A549 (cell line): ENCODE measurements around the gene MOXD1. TPM values are rescaled to one million over a fixed set of nuclear protein-coding genes. Genes with fewer than 3 reads are reported as not detected.

Experiments
- ATAC-seq, 2 experiments: fragments of 200-7000 bp in 1 of 2; fragments of >200 bp in 1 of 2; cut with Nextera tagmentation in 1 of 2; cut with Tn5 transposase in 1 of 2; 3 replicates each; pipeline versions ENCODE4 v1.8.0 to v1.9.1; 2018 to 2020; ENCODE audit warnings: mild to moderate bottlenecking in 1 of 2, moderate library complexity in 1 of 2
- CTCF ChIA-PET: fragments of 300-600 bp; sonication (Branson Sonifier 250); formaldehyde crosslinking; extraction: SDS; loops from one replicate; lab custom pipeline; 2021; ENCODE audit warnings: antibody characterized with exemption, inconsistent platforms; lab: Yijun Ruan, JAX
- POLR2A ChIA-PET: fragments of 350-600 bp; formaldehyde crosslinking; extraction: SDS; loops from one replicate; lab custom pipeline; 2021; ENCODE audit warnings: antibody characterized with exemption, inconsistent platforms; lab: Yijun Ruan, JAX
- DNase-seq, 2 experiments: peaks; one replicate each; pipeline versions ENCODE4 v3.0.0 to v3.0.0-alpha.2; 2011 to 2016; ENCODE audit warnings: low read depth in 1 of 2, low spot score in 1 of 2
- FAIRE-seq: peaks from 2 replicates; lab custom pipeline; 2011; peaks lifted over from hg19 to GRCh38; lab: Jason Lieb, UNC
- H3K27ac ChIP-seq, 2 experiments: fragments of >200 bp; sonication (Bioruptor Twin); formaldehyde crosslinking; 3 replicates each; pipeline ENCODE4 v1.5.1; 2016 to 2017
- H3K4me1 ChIP-seq: fragments of >200 bp; sonication (Bioruptor Twin); formaldehyde crosslinking; 3 replicates; pipeline ENCODE4 v1.6.1; 2016
- H3K4me2 ChIP-seq: fragments of >200 bp; sonication (Bioruptor Twin); formaldehyde crosslinking; 3 replicates; pipeline ENCODE4 v1.6.1; 2016
- H3K4me3 ChIP-seq: fragments of >200 bp; sonication (Bioruptor Twin); formaldehyde crosslinking; 3 replicates; pipeline ENCODE4 v1.5.1; 2016
- H3K9me3 ChIP-seq: fragments of >200 bp; sonication (Bioruptor Twin); formaldehyde crosslinking; 3 replicates; pipeline ENCODE4 v1.6.1; 2016
- BCL3 ChIP-seq: fragments of >200 bp; sonication (Bioruptor Twin); formaldehyde crosslinking; IDR thresholded peaks from 3 replicates; pipeline ENCODE4 v1.6.1; 2016
- BHLHE40 ChIP-seq: IDR thresholded peaks from 2 replicates; pipeline ENCODE4 v1.6.1; 2012; ENCODE audit warnings: low read depth, low read length, inconsistent platforms
- CBX2 ChIP-seq: fragments of 200-600 bp; sonication (generic); IDR thresholded peaks from 2 replicates; pipeline ENCODE4 v1.6.1; 2016; ENCODE audit warnings: low read depth, mild to moderate bottlenecking, borderline replicate concordance
- CHD2 ChIP-seq: fragments of 150-350 bp; IDR thresholded peaks from 2 replicates; pipeline ENCODE4 v1.6.1; 2014; ENCODE audit warnings: low read length; ENCODE audit not compliant: partially characterized antibody
- ELK1 ChIP-seq: fragments of 150-350 bp; IDR thresholded peaks from 2 replicates; pipeline ENCODE4 v1.6.1; 2014; ENCODE audit warnings: low read depth, mild to moderate bottlenecking, low read length
- EP300 ChIP-seq, 2 experiments: fragments of >200 bp; sonication (Bioruptor Twin); formaldehyde crosslinking; IDR thresholded peaks; 2 replicates in 1 of 2; 3 replicates in 1 of 2; pipeline ENCODE4 v1.6.1; 2016 to 2017
- ESRRA ChIP-seq: fragments of 150-350 bp; IDR thresholded peaks from 2 replicates; pipeline ENCODE4 v1.6.1; 2014; ENCODE audit warnings: mild to moderate bottlenecking, low read length, borderline replicate concordance
- GATA3 ChIP-seq: IDR thresholded peaks from 2 replicates; pipeline ENCODE4 v1.6.1; 2012; ENCODE audit warnings: borderline replicate concordance
- HDAC2 ChIP-seq: fragments of 200-600 bp; sonication (generic); IDR thresholded peaks from 2 replicates; pipeline ENCODE4 v1.6.1; 2016
- HEYL ChIP-seq: fragments of 250-450 bp; sonication (Bioruptor Pico); IDR thresholded peaks from 2 replicates; pipeline ENCODE4 v1.8.0; 2021; ENCODE audit warnings: mild to moderate bottlenecking, moderate library complexity
- HMGXB4 ChIP-seq: fragments of 250-450 bp; sonication (Bioruptor Pico); IDR thresholded peaks from 2 replicates; pipeline ENCODE4 v1.5.0; 2021; ENCODE audit warnings: mild to moderate bottlenecking, moderate library complexity, borderline replicate concordance
- HOXA7 ChIP-seq: fragments of 250-450 bp; sonication (Bioruptor Pico); IDR thresholded peaks from 2 replicates; pipeline ENCODE4 v1.5.0; 2020; ENCODE audit warnings: mild to moderate bottlenecking, moderate library complexity
- HOXB13 ChIP-seq: fragments of 250-450 bp; sonication (Bioruptor Pico); IDR thresholded peaks from 2 replicates; pipeline ENCODE4 v1.5.0; 2020; ENCODE audit warnings: low read depth, mild to moderate bottlenecking, moderate library complexity
- HOXB5 ChIP-seq: fragments of 250-450 bp; sonication (Bioruptor Pico); IDR thresholded peaks from 2 replicates; pipeline ENCODE4 v1.5.0; 2020; ENCODE audit warnings: mild to moderate bottlenecking, moderate library complexity
- JUN ChIP-seq, 2 experiments: fragments of >200 bp; sonication (Bioruptor Twin); formaldehyde crosslinking; IDR thresholded peaks; 2 replicates in 1 of 2; 3 replicates in 1 of 2; pipeline ENCODE4 v1.6.1; 2016 to 2017
- MAFK ChIP-seq: fragments of 450-650 bp; IDR thresholded peaks from 2 replicates; pipeline ENCODE4 v1.6.1; 2014; ENCODE audit not compliant: partially characterized antibody
- PBX3 ChIP-seq: IDR thresholded peaks from 2 replicates; pipeline ENCODE4 v1.6.1; 2012
- POLR2A ChIP-seq: IDR thresholded peaks from 2 replicates; pipeline ENCODE4 v1.6.1; 2012; ENCODE audit warnings: mild to moderate bottlenecking, low read length
- POLR2AphosphoS2 ChIP-seq: conservative IDR thresholded peaks from 2 replicates; pipeline ENCODE4 v1.6.1; 2012; ENCODE audit warnings: low read length, improper control_type of control experiment, inconsistent platforms
- RARB ChIP-seq: fragments of 250-450 bp; sonication (Bioruptor Pico); IDR thresholded peaks from 2 replicates; pipeline ENCODE4 v1.8.0; 2021; ENCODE audit warnings: mild to moderate bottlenecking, moderate library complexity
- RCOR1 ChIP-seq: fragments of 150-350 bp; IDR thresholded peaks from 2 replicates; pipeline ENCODE4 v1.6.1; 2014; ENCODE audit warnings: antibody characterized with exemption, low read length, low read depth
- SMC3 ChIP-seq: fragments of >200 bp; sonication (Bioruptor Twin); formaldehyde crosslinking; IDR thresholded peaks from 3 replicates; pipeline ENCODE4 v1.6.1; 2018; ENCODE audit warnings: inconsistent platforms
- SREBF2 ChIP-seq: fragments of 450-650 bp; IDR thresholded peaks from 2 replicates; pipeline ENCODE4 v1.6.1; 2014; ENCODE audit warnings: mild to moderate bottlenecking, moderate library complexity
- TFCP2L1 ChIP-seq: fragments of 250-450 bp; sonication (Bioruptor Pico); IDR thresholded peaks from 2 replicates; pipeline ENCODE4 v1.5.0; 2021; ENCODE audit warnings: mild to moderate bottlenecking
- TP53 ChIP-seq: fragments of 250-450 bp; sonication (Bioruptor Pico); IDR thresholded peaks from 2 replicates; pipeline ENCODE4 v1.5.0; 2021; ENCODE audit warnings: mild to moderate bottlenecking, moderate library complexity
- WGBS: methylation state at CpG from one replicate; pipeline ENCODE4 v1.1.6; 2017; ENCODE audit errors: missing lambda C conversion rate; 5-methylcytosine and 5-hydroxymethylcytosine counted together
- polyA plus RNA-seq, 4 experiments: library from polyadenylated mRNA; depleted of rRNA in 3 of 4; stranded (reverse); fragments of >200 nt; fragmentation: RNase III in 1 of 4; extraction: RNeasy Plus Mini Kit Qiagen cat#74134 plus additional on column Dnase treatment in 1 of 4; gene quantifications; 2 replicates in 3 of 4; 3 replicates in 1 of 4; pipeline ENCODE4 v1.2.3, GENCODE V29; 2011 to 2017

MOXD1 gene
- polyA plus RNA-seq, 2 of the 4 experiments (the other 2 are of a cell fraction): 1.4 to 2.4 TPM

- FAIRE-seq: no peak
Measured at GRCh38 chr6:132414761-132415160, 13.5 kb upstream of the MOXD1 start.

GRCh38 chr6:132414322-132414721 lies 13.0 kb upstream of the MOXD1 start:
- Histone ChIP-seq H3K27ac (no peak overlapping the region), H3K4me2 (no peak overlapping the region), H3K4me3 (no peak overlapping the region), H3K9me3 (no peaks in the 10 kb centered on the region), H3K4me1 (no peaks in the 10 kb centered on the region)
- TF ChIP-seq SMC3 (no peak), POLR2AphosphoS2 (no peak), HDAC2 (no peak), HOXA7 (no peak), CHD2 (no peak), BCL3 (no peak), HEYL (CRISPR knock-in tag) (no peak), SREBF2 (no peak)
- ChIA-PET CTCF (interaction anchor here (1.7 kb wide), 1 partner anchor 70 kb away, joined by 4 read pairs; no protein-coding TSS in a partner anchor), POLR2A (no interaction called here)
- no peak for ATAC-seq
- FAIRE-seq: no peak
- WGBS: 35% methylated on average over 6 of the region's 6 CpGs
- no peak for DNase-seq

More at GRCh38 chr6:132414761-132415160, 13.5 kb upstream of the MOXD1 start:
- no peak overlapping the region for H3K27ac ChIP-seq
- no peak overlapping the region for H3K4me3 ChIP-seq
- ChIA-PET POLR2A (no interaction called here), CTCF (interaction anchor here (1.7 kb wide), 1 partner anchor 70 kb away, joined by 4 read pairs; no protein-coding TSS in a partner anchor)
- no peak overlapping the region for H3K4me2 ChIP-seq
- no peaks in the 10 kb centered on the region for H3K9me3 ChIP-seq
- ATAC-seq: no peak
- no peak for TF ChIP-seq RARB (CRISPR knock-in tag)
- no peak for TF ChIP-seq POLR2A
- no peak for TF ChIP-seq GATA3
- no peak for TF ChIP-seq MAFK
- no peak for TF ChIP-seq BHLHE40
- no peaks in the 10 kb centered on the region for H3K4me1 ChIP-seq
- DNase-seq: no peak
- 77% methylated on average over 5 of the region's 5 CpGs for WGBS

GRCh38 chr6:132413499-132413802 lies 12.2 kb upstream of the MOXD1 start:
- FAIRE-seq: no peak
- no peak for ATAC-seq
- POLR2A ChIA-PET: no interaction called here
- CTCF ChIA-PET: interaction anchor here (1.7 kb wide), 1 partner anchor 71 kb away, joined by 4 read pairs; no protein-coding TSS in a partner anchor
- Histone ChIP-seq H3K27ac (no peak overlapping the region), H3K4me3 (no peak overlapping the region), H3K9me3 (no peaks in the 10 kb centered on the region)
- DNase-seq: no peak
- TF ChIP-seq TP53 (CRISPR knock-in tag): no peak
- no peak for TF ChIP-seq RCOR1
- TF ChIP-seq EP300 (IDR thresholded peaks at IDR 0.05): no peak
- TF ChIP-seq HDAC2: no peak
- no peak for TF ChIP-seq HMGXB4
- no peak for TF ChIP-seq CBX2
- no peak for TF ChIP-seq POLR2AphosphoS2
- no peak for TF ChIP-seq ELK1
- no peak for TF ChIP-seq TFCP2L1 (CRISPR knock-in tag)
- TF ChIP-seq ESRRA: no peak
- no peak for TF ChIP-seq PBX3
- TF ChIP-seq HOXB5 (CRISPR knock-in tag): no peak
- TF ChIP-seq MAFK: no peak
- TF ChIP-seq JUN (IDR thresholded peaks at IDR 0.05): no peak
- no peak for TF ChIP-seq HOXB13
- TF ChIP-seq, all 56 proteins: peak for 0
- 7% methylated on average over 1 of the region's 1 CpG for WGBS
- Histone ChIP-seq H3K4me1 (no peaks in the 10 kb centered on the region), H3K4me2 (no peak overlapping the region)
